Left cardiac atrium (tissue), 4 donors: ENCODE measurements around the gene LARP1B. TPM values are rescaled to one million over a fixed set of nuclear protein-coding genes. Genes with fewer than 3 reads are reported as not detected.
"Not testable (repeated sequence)": the region's sequence is repeated elsewhere in the genome, so short reads cannot be mapped to it uniquely, and the experiment has no call there.

Source experiments
- ATAC-seq, 2 donors: fragments of 200-7000 bp; cut with Tn5 transposase; one replicate each; pipeline ENCODE4 v1.9.1; 2020; ENCODE audit warnings: mild to moderate bottlenecking in 2 of 2, moderate library complexity in 2 of 2
- DNase-seq: peaks from one replicate; pipeline ENCODE4 v3.0.0-alpha.2; 2020
- intact Hi-C, 2 donors: fragments of 100-400 bp; cut with DNase I; formaldehyde crosslinking; loops; one replicate each; pipeline versions ENCODE4 v1.14.1 to v1.15.1; 2022 to 2023
- total RNA-seq, 2 donors: library from RNA; stranded (reverse); fragmentation: NEBNext Ultra II Directional; extraction: Animal tissue kit (Norgen Biotek cat#: 25700); gene quantifications; one replicate each; pipeline ENCODE4 v1.2.1, GENCODE V29; 2021
- donor health status: DM: no; HTN: yes; CAD: no.
- donor health status: DM: no; HTN: yes; CAD: no; lungs with severe emphysema.
- donor health status: DM: yes; HTN: yes; CAD: no.
- donor health status: Dilated cardiomyopathy.

The LARP1B gene
- total RNA-seq, 2 donors from 2014 or later, result 9.7 to 15.7 TPM

- intact Hi-C loops, result no loop called here
- DNase-seq (no peak), ATAC-seq (no peak)
Observed at GRCh38 chr4:128177498-128177897, 116.4 kb downstream of the LARP1B start.

GRCh38 chr4:128186623-128187022 is 125.5 kb downstream of the LARP1B start:
- ATAC-seq, result no peak

DNA sequence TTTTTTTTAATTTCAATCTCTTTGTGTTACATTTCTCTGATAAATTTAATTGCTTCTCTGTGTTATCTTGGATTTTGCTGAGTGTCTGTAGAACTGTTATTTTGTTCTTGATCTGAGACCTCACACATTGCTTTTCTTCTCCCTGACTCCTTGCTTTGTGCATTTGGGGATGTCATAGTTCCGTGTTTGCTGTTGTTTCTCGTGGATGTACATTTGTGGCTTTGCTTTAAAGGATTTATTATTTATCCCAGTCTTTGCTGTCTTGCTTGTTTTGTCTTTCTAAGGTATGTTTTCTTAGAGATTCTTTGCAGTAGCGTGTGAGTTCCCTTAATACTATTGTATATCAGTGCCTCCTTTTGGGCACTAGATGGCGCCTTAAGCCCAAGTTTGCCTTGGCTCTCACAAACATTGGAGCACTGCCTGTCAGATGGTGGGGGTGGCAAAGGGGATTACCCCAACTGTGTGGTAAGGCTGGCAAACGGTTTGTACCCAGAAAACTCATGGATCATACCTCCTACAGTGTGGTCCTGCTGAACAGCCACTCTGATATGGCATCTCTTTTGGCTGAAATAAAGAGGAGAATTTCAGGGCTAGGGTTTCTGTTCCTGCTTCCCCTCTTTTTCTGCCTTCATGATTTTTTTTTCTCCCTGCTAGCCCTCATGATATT is 130.1 kb downstream of the LARP1B start:
- intact Hi-C loops, result loop anchor here (5.0 to 10.0 kb wide), 2 partner anchors 671 to 674 kb away; no protein-coding TSS in a partner anchor
- peak; percentile 60 for DNase-seq
- peak; percentile 86 to 92 for ATAC-seq

More at GRCh38 chr4:128186623-128187022, 125.5 kb downstream of the LARP1B start:
- DNase-seq, result no peak
- intact Hi-C loops, result no loop called here

- DNase-seq, result no peak
- intact Hi-C loops, result no loop called here
- peak; percentile 23 to 37 for ATAC-seq
Observed at GRCh38 chr4:128220286-128221235, 159.4 kb downstream of the LARP1B start.

DNA sequence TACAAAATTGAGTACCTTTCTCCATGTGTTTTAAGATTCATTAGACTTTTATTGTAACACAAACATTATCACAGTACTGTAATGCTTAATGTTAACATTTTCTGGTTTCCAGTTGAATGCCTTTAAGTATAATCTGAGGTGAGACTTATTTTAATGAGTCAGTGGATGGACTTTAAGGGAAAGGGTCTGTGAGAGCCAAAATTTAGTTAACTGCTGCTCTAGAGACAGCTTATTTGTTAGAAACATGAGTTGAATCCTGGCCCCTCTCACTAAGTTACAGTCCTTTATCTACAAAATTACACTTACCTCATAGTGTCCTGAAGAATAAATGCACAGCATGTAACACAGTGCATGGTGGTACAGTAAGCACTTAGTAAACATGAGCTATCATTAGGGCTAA is 160.5 kb downstream of the LARP1B start:
- ATAC-seq (no peak), DNase-seq (no peak)
- intact Hi-C loops, result no loop called here

- intact Hi-C loops, result no loop called here
- DNase-seq (no peak), ATAC-seq (no peak)
Observed at GRCh38 chr4:128225148-128225547, 164.0 kb downstream of the LARP1B start.

- no peak for ATAC-seq
- intact Hi-C loops, result no loop called here
- DNase-seq, result no peak
Observed at GRCh38 chr4:128227991-128228571, 167.0 kb downstream of the LARP1B start.

GRCh38 chr4:128228845-128229795 is 168.0 kb downstream of the LARP1B start:
- DNase-seq (no peak), ATAC-seq (no peak)
- intact Hi-C loops, result no loop called here

- ATAC-seq, result no peak
- intact Hi-C loops, result no loop called here
Observed at GRCh38 chr4:128232719-128233118, 171.6 kb downstream of the LARP1B start.

GRCh38 chr4:128234836-128235235 is 173.7 kb downstream of the LARP1B start:
- intact Hi-C loops, result no loop called here
- ATAC-seq (no peak), DNase-seq (no peak)

More at GRCh38 chr4:128232719-128233118, 171.6 kb downstream of the LARP1B start:
- no peak for DNase-seq

GRCh38 chr4:128241019-128241418 is 179.9 kb downstream of the LARP1B start:
- ATAC-seq (no peak), DNase-seq (no peak)
- intact Hi-C loops, result no loop called here

- DNase-seq, result no peak
- peak in 1 of 2 donors; percentile 82 for ATAC-seq
- intact Hi-C loops, result no loop called here
Observed at GRCh38 chr4:128241425-128241913, 180.4 kb downstream of the LARP1B start.

DNA sequence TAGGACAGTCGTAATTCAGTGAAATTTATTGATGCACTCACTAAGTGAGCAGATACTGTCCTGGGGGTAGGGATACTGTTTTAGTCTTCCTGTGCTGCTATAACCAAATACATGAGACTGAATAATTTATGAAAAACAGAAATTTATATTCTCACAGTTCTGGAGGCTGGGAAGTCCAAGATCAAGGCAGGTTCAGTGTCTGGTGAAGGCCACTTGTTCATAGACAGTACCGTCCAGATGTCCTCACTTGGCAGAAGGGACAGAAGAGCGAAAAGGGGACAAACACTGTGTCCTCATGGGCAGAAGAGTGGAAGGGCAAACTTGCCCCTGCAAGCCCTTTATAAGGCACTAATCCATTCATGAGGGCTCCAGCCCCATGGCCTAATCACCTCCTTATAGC is 180.9 kb downstream of the LARP1B start:
- ATAC-seq (no peak), DNase-seq (no peak)
- intact Hi-C loops, result no loop called here

DNA sequence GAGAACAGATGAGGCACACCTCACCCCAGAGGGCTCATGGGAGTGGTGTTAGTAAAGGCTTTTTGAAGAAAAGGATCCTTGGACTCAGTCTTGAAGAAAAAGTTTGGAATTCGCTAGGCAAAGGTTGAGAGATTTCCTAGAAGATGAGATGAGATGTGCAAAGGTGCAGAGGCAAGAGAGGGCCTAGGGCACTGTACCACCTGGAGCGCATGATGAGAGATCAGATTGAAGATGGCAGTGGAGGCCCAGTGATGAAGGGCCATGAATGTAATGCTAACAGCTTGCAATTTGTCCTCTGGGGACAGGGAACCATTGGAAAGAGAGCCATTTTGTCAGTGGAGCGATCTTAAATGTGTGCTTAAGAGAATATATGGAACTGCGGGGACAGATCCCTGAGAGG is 181.5 kb downstream of the LARP1B start:
- ATAC-seq (no peak), DNase-seq (no peak)
- intact Hi-C loops, result no loop called here

DNA sequence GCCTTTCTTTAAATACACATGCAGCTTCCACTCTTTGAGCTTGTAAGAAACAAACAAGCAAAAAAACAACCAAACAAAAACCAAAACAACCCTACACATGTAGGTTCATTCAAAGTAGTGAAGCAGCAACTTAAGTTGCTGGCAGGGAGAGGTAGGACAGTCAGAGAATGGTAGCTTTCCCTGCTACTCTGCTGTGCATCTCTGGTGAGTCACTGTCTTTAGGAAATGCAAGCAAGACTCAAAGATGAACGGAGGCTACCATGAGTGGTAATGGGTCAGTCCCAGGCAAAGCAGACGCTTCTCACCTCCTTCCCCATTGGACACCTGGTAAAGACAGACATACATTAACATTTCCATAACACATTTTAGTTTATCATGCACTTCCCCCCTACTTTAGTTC is 183.3 kb downstream of the LARP1B start:
- intact Hi-C loops, result no loop called here
- DNase-seq, result no peak
- no peak for ATAC-seq

DNA sequence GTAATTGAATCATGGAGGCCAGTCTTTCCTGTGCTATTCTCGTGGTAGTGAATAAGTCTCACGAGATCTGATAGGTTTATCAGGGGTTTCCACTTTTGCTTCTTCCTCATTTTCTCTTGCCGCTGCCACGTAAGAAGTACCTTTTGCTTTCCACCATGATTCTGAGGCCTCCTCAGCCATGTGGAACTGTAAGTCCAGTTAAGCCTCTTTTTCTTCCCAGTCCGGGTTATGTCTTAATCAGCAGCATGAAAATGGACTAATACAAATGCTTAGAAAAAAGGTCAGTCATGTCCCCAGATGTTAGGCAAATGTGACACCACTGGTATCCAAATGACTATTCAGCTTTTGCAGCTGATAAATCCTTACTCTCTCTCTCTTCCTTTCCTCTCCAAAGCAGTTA is 184.3 kb downstream of the LARP1B start:
- ATAC-seq, DNase-seq, intact Hi-C loops: not testable (repeated sequence)

GRCh38 chr4:128247906-128248305 is 186.8 kb downstream of the LARP1B start:
- DNase-seq (no peak), ATAC-seq (no peak)
- intact Hi-C loops, result no loop called here

DNA sequence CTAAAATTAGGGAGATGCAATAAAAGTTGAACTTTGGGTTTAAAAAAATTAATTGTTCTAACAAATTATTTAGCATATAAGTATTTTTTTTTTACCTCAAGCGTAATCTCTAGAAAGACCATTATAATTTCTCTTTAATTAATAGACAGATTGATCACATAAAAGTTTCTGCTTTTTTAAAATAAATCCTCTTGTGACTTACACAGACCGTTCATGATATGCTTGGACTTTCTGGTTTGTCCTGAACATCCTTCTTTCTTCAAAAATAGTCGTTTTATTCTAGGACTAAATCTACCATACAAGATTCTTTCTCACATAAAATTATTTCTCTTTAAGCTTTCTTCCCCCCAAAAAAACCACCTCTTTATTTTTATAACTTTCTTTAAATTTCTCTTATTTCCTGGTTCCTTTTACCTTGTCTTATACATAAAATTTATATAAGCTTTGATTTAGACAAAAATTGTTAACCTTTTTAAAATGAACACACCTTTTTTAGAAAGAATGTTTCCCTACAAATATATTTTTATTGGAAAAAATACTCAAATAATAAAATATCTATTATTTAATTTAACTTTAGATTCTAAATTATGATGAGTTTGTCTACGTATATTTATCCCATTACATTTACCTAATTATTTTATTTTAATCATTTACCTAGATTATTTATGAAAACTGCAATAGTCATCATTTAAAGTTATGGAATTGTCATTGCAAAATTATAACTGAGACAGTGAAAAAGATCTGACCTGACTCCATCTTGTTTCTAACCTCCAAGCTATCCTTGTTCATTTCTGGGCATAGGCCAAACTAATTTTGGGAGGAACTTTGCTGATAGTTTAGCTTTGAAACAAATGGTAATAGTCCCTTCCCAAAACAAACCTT is 188.9 kb downstream of the LARP1B start:
- intact Hi-C loops, result no loop called here

More for the DNA sequence above, 188.9 kb downstream of the LARP1B start:
- ATAC-seq, result no peak
- no peak for DNase-seq
